Measurements from ENCODE around the gene SLC8A2.
A peak's percentile ranks its signal among the peaks of the same experiment; 100 is the strongest.
"Not testable (repeated sequence)": the region's sequence is repeated elsewhere in the genome, so short reads cannot be mapped to it uniquely, and the experiment has no call there.

SLC8A2 gene

DNA sequence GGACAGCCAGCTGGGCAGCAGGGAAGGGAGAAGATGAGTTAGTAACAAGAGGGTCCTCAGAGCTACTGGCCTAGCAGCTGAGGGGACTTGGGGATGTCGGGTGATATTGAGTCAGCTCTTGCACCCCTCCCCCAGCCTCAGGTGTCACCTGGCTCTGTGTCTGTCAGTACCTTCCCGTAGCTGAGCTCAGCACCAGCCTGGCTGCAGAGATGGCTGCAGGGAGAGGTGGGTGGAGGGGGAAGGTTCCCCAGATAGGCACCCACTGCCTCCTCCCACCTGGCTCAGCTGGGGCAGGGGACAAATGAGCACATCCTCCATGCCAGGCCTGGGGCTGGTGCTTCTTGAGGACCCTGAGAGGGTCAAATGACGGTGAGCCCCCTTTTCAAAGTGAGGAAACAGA is 19.2 kb upstream of the SLC8A2 start:
- H3K27me3 ChIP-seq (ENCODE audit: control insufficient read depth, insufficient read depth, low read length) = no peaks in the 10 kb centered on the region
- H3K27ac ChIP-seq (ENCODE audit: low read depth, low read length) = no peak overlapping the region
- H3K9ac ChIP-seq (ENCODE audit: low read length) = no peak overlapping the region
- no peak overlapping the region for H3K4me3 ChIP-seq (ENCODE audit: low read length)
- H3K4me1 ChIP-seq (ENCODE audit: control insufficient read depth, insufficient read depth, low read length) = no peaks in the 10 kb centered on the region
- H3K36me3 ChIP-seq (ENCODE audit: control insufficient read depth, insufficient read depth, low read length) = peaks cover 19% of the 10 kb centered on the region

DNA sequence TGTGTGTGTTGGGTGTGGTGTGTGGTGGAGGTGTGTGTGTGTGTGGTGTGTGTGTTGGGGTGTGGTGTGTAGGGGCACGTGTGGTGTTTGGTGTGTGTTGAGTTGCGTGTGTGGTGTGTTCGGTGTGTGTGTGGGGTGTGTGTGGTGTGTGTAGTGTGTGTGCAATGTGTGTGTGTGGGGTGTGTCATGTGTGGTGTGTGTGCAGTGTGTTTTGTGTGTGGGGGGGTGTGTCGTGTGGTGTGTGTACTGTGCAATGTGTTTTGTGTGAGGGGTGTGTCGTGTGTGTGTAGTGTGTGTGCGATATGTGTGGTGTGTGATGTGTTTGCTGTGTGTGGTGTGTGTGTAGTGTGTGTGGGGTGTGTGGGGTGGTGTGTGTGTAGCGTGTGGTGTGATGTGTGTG is 18.3 kb upstream of the SLC8A2 start:
- Histone ChIP-seq H3K27me3 (ENCODE audit: control insufficient read depth, insufficient read depth, low read length) (no peaks in the 10 kb centered on the region), H3K36me3 (ENCODE audit: control insufficient read depth, insufficient read depth, low read length) (peaks cover 11% of the 10 kb centered on the region), H3K4me1 (ENCODE audit: control insufficient read depth, insufficient read depth, low read length) (no peaks in the 10 kb centered on the region), H3K9ac (ENCODE audit: low read length) (no peak overlapping the region), H3K4me3 (ENCODE audit: low read length) (no peak overlapping the region), H3K27ac (ENCODE audit: low read depth, low read length) (no peak overlapping the region)

DNA sequence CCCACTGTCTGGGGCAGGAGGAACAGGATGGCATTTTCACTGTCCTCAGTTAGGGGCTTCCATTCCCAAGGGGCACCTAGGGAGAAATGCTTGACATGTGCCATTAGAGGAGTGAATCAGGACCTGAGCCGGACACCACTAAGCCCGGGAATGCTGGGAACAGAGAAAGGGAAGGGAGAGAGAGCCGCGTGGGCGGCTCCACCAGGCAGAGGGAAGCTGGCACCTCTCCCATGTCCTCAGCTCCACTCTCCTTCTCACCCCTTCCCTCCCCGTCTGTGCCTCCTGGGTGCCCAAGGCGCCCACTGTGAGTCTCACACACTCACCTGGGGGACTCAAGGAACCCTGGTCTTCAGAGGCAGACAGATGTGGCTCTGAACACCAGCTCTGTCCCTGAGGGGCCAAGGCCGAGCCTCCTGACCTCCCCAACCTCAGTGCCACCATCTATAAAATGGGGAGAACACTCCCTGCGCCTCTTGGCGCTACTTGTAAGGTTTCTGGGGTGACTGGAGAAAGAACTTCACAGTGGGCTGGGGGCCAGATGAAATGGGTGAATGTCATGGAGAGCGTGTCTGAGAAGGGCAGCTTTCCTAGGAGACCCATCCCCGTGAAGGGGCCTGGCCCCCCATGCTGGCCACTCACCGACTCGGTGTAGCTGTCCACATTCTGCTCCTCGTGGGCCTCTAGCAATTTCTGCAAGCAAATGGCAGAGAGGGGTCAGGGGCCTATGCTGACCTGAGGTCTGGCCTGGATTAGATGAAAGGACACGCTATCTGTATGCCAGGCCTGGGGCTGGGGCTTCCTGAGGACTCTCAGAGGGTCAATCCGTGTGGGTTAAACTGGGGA is 17.6 kb upstream of the SLC8A2 start:
- H3K4me1 ChIP-seq (ENCODE audit: control insufficient read depth, insufficient read depth, low read length) = no peaks in the 10 kb centered on the region
- peaks cover 10% of the 10 kb centered on the region for H3K36me3 ChIP-seq (ENCODE audit: control insufficient read depth, insufficient read depth, low read length)
- H3K27ac ChIP-seq (ENCODE audit: low read depth, low read length) = no peak overlapping the region
- H3K27me3 ChIP-seq (ENCODE audit: control insufficient read depth, insufficient read depth, low read length) = no peaks in the 10 kb centered on the region
- H3K9ac ChIP-seq (ENCODE audit: low read length) = no peak overlapping the region
- no peak overlapping the region for H3K4me3 ChIP-seq (ENCODE audit: low read length)

DNA sequence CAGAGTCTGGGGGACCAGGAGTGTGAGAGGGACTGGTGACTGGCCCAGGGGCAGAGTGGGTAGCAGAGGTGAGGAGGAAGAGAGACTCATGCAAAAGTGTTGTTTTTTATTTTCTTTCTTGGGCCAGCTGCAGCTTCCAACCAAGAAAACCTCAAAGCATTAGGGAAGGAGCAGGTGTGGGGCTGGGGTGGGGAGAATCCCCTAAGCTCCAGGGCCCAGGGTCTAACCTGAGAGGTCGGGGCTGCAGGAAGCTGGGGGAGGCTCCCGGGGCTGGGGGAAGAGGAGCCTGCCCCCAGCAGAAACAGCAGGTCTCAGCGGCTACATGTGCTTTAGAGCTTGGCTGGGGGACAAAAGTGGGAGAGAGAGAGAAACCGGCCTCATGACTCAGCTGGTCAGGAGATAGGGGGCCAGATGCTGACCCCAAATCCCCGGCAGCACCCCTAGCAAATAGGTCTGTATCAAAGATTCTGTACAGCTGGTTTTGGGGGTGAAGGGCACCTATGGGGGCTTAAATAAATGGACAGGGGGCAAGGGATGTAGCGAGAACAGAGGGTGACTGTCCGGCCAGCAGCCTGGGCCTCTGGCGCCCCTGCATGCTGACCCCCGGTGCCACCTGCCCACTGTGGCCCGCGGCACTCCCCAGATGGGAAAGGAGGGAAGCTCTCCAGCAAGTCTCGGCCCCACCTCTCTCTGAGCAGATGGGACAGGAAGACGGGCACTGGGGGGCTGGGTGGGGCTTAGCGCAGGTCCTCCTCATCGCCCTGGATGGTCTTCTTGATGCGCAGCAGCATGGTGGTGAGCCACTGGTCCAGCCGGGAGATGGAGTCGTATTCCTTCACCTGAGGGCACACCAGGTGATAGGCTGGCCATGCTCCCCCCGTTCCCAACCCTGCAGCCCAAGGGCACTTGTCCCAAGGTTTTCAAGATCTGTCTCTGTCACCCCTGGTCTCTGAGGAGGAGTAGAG is 16.1 kb upstream of the SLC8A2 start:
- Histone ChIP-seq H3K9ac (ENCODE audit: low read length) (no peak overlapping the region), H3K4me1 (ENCODE audit: control insufficient read depth, insufficient read depth, low read length) (no peaks in the 10 kb centered on the region), H3K4me3 (ENCODE audit: low read length) (no peak overlapping the region), H3K36me3 (ENCODE audit: control insufficient read depth, insufficient read depth, low read length) (peaks cover 10% of the 10 kb centered on the region), H3K27ac (ENCODE audit: low read depth, low read length) (no peak overlapping the region), H3K27me3 (ENCODE audit: control insufficient read depth, insufficient read depth, low read length) (no peaks in the 10 kb centered on the region)

DNA sequence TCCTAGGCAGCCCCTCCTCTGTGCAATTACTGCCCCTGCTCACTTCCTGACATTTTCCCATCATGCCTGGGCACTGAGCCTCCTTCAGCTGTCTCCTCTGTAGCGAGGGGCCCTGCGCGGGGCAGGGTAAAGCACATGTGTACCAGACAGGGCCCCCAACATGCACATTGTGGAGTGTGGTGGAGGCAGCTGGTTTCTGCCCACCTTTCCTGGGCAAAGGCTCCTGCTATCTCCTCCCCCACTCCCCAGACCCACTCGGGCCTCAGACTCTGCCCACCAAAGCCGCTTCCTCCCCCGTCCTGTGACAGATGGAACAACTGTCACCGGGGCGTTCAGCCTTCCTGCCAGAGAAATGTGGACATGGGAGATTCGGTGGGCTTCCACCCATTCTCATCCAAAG is 15.2 kb upstream of the SLC8A2 start:
- no peak overlapping the region for H3K27ac ChIP-seq (ENCODE audit: low read depth, low read length)
- H3K4me3 ChIP-seq (ENCODE audit: low read length) = no peak overlapping the region
- H3K9ac ChIP-seq (ENCODE audit: low read length) = no peak overlapping the region
- H3K4me1 ChIP-seq (ENCODE audit: control insufficient read depth, insufficient read depth, low read length) = no peaks in the 10 kb centered on the region
- peaks cover 6% of the 10 kb centered on the region for H3K36me3 ChIP-seq (ENCODE audit: control insufficient read depth, insufficient read depth, low read length)
- no peaks in the 10 kb centered on the region for H3K27me3 ChIP-seq (ENCODE audit: control insufficient read depth, insufficient read depth, low read length)

DNA sequence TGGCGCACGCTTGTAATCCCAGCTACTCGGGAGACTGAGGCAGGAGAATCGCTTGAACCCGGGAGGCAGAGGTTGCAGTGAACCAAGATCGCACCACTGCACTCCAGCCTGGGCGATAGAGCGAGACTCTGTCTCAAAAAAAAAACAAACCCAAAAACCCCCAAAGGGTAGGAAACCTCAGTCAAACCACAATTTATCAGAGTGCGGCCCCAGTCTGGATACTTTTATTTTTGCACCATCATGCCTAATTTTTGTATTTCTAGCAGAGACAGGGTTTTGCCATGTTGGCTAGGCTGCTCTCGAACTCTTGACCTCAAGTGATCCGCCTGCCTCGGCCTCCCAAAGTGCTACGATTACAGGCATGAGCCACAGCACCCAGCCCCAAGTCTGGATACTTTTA is 14.5 kb upstream of the SLC8A2 start:
- not testable (repeated sequence) for H3K4me1 ChIP-seq (ENCODE audit: control insufficient read depth, insufficient read depth, low read length); H3K27me3 ChIP-seq (ENCODE audit: control insufficient read depth, insufficient read depth, low read length); H3K9ac ChIP-seq (ENCODE audit: low read length); H3K27ac ChIP-seq (ENCODE audit: low read depth, low read length); H3K36me3 ChIP-seq (ENCODE audit: control insufficient read depth, insufficient read depth, low read length); H3K4me3 ChIP-seq (ENCODE audit: low read length)

DNA sequence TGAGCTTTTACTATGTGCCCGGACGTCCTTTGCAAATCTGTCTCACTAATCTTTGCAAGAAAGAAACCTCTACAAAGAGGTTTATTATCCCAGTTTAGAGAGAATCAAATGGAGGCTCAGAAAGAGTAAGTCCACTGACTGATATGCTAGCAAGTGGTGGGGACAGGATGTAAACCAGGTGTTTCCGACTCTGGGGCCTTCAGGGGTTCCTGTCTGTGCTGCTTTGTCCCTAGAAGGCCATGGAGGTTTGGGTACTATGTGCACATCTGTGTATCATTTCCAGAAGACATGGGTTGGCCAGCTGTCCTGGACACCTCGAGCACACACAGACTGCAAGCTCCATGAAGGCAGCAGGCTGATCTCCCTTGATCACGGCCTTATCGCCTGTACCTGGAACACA is 13.5 kb upstream of the SLC8A2 start:
- H3K9ac ChIP-seq (ENCODE audit: low read length) = no peak overlapping the region
- no peak overlapping the region for H3K4me3 ChIP-seq (ENCODE audit: low read length)
- H3K4me1 ChIP-seq (ENCODE audit: control insufficient read depth, insufficient read depth, low read length) = no peaks in the 10 kb centered on the region
- no peaks in the 10 kb centered on the region for H3K36me3 ChIP-seq (ENCODE audit: control insufficient read depth, insufficient read depth, low read length)
- no peaks in the 10 kb centered on the region for H3K27me3 ChIP-seq (ENCODE audit: control insufficient read depth, insufficient read depth, low read length)
- H3K27ac ChIP-seq (ENCODE audit: low read depth, low read length) = no peak overlapping the region

DNA sequence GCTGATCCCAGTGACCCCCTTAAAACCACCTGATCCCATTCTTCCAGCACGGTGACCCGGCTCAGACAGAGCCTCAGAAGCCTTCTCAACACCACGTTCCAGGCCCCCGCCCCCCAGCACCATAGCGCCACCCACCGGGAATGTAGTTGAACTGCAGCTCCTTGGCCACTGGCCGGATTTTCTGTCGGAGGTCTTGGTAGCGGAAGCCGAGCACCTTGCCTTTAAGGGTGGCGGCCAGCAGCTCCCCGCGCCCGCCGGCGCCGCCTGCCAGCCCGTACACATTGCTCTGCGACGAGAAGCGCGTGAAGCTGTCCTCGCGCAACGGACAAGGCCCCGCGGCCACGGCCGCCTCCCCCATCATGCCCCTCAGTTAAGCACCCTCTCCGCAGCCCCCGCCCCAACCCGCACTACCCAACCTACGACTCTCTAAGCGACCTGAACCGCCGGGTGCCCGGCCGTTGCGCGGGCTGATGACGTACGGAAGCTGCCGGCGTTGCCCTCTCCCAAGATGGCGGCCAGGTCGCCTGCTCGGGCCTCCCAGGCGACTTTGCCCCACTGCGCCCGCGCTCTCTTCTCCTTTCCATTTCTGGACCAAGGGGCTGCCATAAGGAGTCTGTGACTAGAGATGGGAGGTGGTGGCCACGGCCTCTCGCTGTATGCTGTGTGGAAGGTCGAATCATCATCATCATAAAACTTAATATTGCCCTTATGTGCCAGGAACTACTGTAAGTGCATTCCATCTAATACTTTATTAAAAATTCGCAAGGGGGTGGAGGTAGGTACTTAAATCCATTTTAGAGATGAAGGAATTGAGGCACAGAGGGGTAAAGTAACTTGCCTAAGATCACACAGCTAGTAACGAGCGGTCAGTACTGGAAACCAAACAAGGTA is 12.4 kb upstream of the SLC8A2 start, which contains the start of gene KPTN:
TSS of gene KPTN (minus strand) at position 420 of the 891 bp plus-strand sequence. CDS start at position 361, 59 bp downstream.
- Histone ChIP-seq H3K27me3 (ENCODE audit: control insufficient read depth, insufficient read depth, low read length) (no peaks in the 10 kb centered on the region), H3K9ac (ENCODE audit: low read length) (peak within 1 kb of the TSS; percentile 66), H3K36me3 (ENCODE audit: control insufficient read depth, insufficient read depth, low read length) (no peaks in the 10 kb centered on the region), H3K4me3 (ENCODE audit: low read length) (peak within 1 kb of the TSS; percentile 68), H3K27ac (ENCODE audit: low read depth, low read length) (peak within 1 kb of the TSS; percentile 83), H3K4me1 (ENCODE audit: control insufficient read depth, insufficient read depth, low read length) (no peaks in the 10 kb centered on the region)

DNA sequence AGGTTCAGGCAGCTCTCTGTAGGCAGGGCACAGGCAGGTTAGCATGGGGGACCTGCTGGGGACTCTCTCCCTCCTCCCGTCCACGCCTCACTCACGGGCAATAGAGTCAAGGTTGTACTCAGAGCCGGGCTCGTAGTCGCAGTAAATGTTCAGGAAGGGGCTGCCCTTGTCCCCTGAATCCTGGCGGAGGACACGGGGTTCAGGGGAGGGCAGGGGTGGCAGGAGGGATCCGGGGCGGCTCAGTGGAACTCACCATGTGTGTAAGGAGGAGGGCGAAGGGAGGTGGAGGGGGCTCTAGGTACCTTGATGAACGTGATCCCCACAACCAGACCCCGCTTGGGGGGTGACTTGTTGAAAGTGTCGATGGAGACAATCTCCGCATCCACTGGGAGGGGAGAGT is 11.5 kb upstream of the SLC8A2 start:
- no peak overlapping the region for H3K9ac ChIP-seq (ENCODE audit: low read length)
- no peaks in the 10 kb centered on the region for H3K4me1 ChIP-seq (ENCODE audit: control insufficient read depth, insufficient read depth, low read length)
- H3K27ac ChIP-seq (ENCODE audit: low read depth, low read length) = no peak overlapping the region
- H3K36me3 ChIP-seq (ENCODE audit: control insufficient read depth, insufficient read depth, low read length) = no peaks in the 10 kb centered on the region
- no peaks in the 10 kb centered on the region for H3K27me3 ChIP-seq (ENCODE audit: control insufficient read depth, insufficient read depth, low read length)
- H3K4me3 ChIP-seq (ENCODE audit: low read length) = peak overlapping the region; percentile 68

DNA sequence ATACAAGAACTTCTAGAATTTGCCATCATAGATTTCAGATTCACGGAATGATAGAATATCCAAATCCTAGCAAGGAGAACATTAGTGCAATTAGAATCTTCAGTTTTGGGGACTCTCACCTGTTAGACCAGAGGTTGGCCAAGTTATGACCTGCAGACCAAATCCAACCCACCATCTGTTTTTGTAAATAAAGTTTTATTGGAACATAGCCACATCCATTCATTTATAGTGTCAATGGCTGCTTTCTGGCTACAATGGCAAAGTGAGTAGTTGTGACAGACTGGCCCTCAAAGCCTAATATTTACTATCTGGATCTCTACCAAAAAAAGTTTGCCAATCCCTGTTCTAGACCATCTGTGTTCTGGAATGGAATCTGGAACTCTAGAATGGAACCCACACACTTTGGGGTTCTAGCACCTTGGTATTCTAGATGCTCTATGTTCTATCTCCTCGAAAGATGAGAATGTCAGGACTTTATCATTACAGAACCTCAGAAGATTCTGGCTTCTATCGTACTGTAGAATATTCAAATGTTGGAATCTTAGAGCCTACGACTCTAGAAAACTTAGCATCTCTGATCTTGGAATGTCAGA is 9.9 kb upstream of the SLC8A2 start:
- Histone ChIP-seq H3K36me3 (ENCODE audit: control insufficient read depth, insufficient read depth, low read length) (no peaks in the 10 kb centered on the region), H3K4me3 (ENCODE audit: low read length) (no peak overlapping the region), H3K27me3 (ENCODE audit: control insufficient read depth, insufficient read depth, low read length) (no peaks in the 10 kb centered on the region), H3K4me1 (ENCODE audit: control insufficient read depth, insufficient read depth, low read length) (no peaks in the 10 kb centered on the region), H3K9ac (ENCODE audit: low read length) (no peak overlapping the region), H3K27ac (ENCODE audit: low read depth, low read length) (no peak overlapping the region)

DNA sequence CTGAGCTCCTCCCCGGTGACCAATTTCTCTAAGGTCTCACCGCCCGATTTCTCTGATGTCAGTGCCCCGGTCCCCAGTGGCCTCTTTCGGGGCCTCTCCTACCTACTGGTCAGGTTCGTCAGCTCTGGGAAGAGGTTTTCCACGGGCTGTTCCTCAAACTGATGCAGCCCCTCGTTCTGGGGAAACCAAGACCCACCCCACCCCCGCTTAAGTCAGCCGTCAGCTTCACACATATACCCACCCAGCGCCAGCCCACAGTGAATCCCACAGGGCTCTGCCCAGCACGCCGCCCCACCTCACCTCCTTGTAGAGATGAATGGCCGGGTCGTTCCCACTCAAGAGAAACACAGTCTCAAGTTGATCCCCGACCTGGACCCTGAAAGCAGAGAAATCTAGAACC is 9.0 kb upstream of the SLC8A2 start:
- H3K4me3 ChIP-seq (ENCODE audit: low read length) = no peak overlapping the region
- no peak overlapping the region for H3K9ac ChIP-seq (ENCODE audit: low read length)
- H3K4me1 ChIP-seq (ENCODE audit: control insufficient read depth, insufficient read depth, low read length) = no peaks in the 10 kb centered on the region
- no peaks in the 10 kb centered on the region for H3K36me3 ChIP-seq (ENCODE audit: control insufficient read depth, insufficient read depth, low read length)
- no peak overlapping the region for H3K27ac ChIP-seq (ENCODE audit: low read depth, low read length)
- no peaks in the 10 kb centered on the region for H3K27me3 ChIP-seq (ENCODE audit: control insufficient read depth, insufficient read depth, low read length)
